OCI-LY1 (cell line): ENCODE measurements around the gene HNRNPK.

Source experiments
- EZH2 ChIP-seq: fragments of 200-600 bp; sonication (generic), shearing (Covaris generic); IDR thresholded peaks from 2 replicates; pipeline ENCODE4 v1.8.0; 2017; ENCODE audit warnings: borderline replicate concordance, mixed run types, mild to moderate bottlenecking, antibody characterized with exemption, low read length, moderate library complexity, mixed read lengths
- TF ChIP-seq, protein P1 (sequence below): fragments of 200-600 bp; sonication (generic), shearing (Covaris generic); IDR thresholded peaks from 2 replicates; pipeline ENCODE4 v1.5.1; 2017; ENCODE audit warnings: mild to moderate bottlenecking, antibody characterized with exemption, low read length, moderate library complexity, mixed read lengths

DNA sequence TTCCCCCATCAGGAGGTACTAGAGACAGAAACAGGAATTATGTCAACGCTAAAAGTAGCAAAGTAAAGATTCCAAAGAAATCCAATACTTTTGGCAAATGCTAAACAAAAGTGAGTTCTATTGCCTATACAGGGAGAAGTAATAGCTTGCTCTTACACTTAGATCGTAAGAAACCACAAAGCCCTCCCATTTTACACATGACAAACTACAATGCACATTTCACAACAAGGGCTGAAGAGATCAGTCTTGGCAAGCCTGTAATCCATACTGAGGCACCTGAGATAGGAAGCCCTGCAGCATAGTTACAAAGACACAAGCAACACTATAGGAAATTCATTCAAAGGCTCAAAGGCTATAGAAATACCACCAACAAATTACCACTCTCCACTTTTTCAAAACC lies 7.7 kb downstream of the HNRNPK start:
- TF ChIP-seq, protein P1, sequence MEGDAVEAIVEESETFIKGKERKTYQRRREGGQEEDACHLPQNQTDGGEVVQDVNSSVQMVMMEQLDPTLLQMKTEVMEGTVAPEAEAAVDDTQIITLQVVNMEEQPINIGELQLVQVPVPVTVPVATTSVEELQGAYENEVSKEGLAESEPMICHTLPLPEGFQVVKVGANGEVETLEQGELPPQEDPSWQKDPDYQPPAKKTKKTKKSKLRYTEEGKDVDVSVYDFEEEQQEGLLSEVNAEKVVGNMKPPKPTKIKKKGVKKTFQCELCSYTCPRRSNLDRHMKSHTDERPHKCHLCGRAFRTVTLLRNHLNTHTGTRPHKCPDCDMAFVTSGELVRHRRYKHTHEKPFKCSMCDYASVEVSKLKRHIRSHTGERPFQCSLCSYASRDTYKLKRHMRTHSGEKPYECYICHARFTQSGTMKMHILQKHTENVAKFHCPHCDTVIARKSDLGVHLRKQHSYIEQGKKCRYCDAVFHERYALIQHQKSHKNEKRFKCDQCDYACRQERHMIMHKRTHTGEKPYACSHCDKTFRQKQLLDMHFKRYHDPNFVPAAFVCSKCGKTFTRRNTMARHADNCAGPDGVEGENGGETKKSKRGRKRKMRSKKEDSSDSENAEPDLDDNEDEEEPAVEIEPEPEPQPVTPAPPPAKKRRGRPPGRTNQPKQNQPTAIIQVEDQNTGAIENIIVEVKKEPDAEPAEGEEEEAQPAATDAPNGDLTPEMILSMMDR: no peak
- no peak for TF ChIP-seq EZH2
